Neural progenitor cell (in vitro differentiated cells): ENCODE results near the gene LEPR. TPM values are rescaled to one million over a fixed set of nuclear protein-coding genes. Genes with fewer than 3 reads are reported as not detected.

Experiments
- DNase-seq: peaks from one replicate; pipeline ENCODE4 v3.0.0-alpha.2; 2016; ENCODE audit warnings: low spot score
- H2AFZ ChIP-seq: fragments of 200-600 bp; sonication (generic); replicated peaks from 2 replicates; pipeline ENCODE4 v1.6.1; 2016; ENCODE audit warnings: antibody characterized with exemption
- H3F3A ChIP-seq: fragments of 200-600 bp; sonication (generic); 2 replicates; pipeline ENCODE4 v1.6.1; 2016; ENCODE audit warnings: antibody characterized with exemption, low read depth
- H3K27ac ChIP-seq: fragments of 200-600 bp; sonication (generic); 2 replicates; pipeline ENCODE4 v1.5.1; 2016; ENCODE audit warnings: mild to moderate bottlenecking
- H3K27me3 ChIP-seq: fragments of 200-600 bp; sonication (generic); 2 replicates; pipeline ENCODE4 v1.6.1; 2016; ENCODE audit warnings: mild to moderate bottlenecking, moderate library complexity
- H3K36me3 ChIP-seq: fragments of 200-600 bp; sonication (generic); 2 replicates; pipeline ENCODE4 v1.5.1; 2016
- H3K4me1 ChIP-seq: fragments of 200-600 bp; sonication (generic); 2 replicates; pipeline ENCODE4 v1.6.1; 2016; ENCODE audit warnings: mixed run types
- H3K4me2 ChIP-seq: fragments of 200-600 bp; sonication (generic); 2 replicates; pipeline ENCODE4 v1.6.1; 2016
- H3K4me3 ChIP-seq: fragments of 200-600 bp; sonication (generic); 2 replicates; pipeline ENCODE4 v1.5.1; 2016
- H3K79me2 ChIP-seq: fragments of 200-600 bp; sonication (generic); 2 replicates; pipeline ENCODE4 v1.6.1; 2016; ENCODE audit warnings: low read depth
- H3K9ac ChIP-seq: fragments of 200-600 bp; sonication (generic); 2 replicates; pipeline ENCODE4 v1.6.1; 2016
- H3K9me3 ChIP-seq: fragments of 200-600 bp; sonication (generic); 2 replicates; pipeline ENCODE4 v1.5.1; 2016; ENCODE audit warnings: low read depth
- H4K20me1 ChIP-seq: fragments of 200-600 bp; sonication (generic); 2 replicates; pipeline ENCODE4 v1.6.1; 2016; ENCODE audit warnings: low read depth
- H3K27ac Mint-ChIP-seq: 3 replicates; pipeline ENCODE4 v1.8.0; 2021; ENCODE audit warnings: mixed read lengths
- H3K27me3 Mint-ChIP-seq: 2 replicates; pipeline ENCODE4 v1.8.0; 2022; ENCODE audit warnings: low read depth, mild to moderate bottlenecking, inconsistent platforms, moderate library complexity, mixed read lengths; ENCODE audit not compliant: insufficient read depth
- H3K36me3 Mint-ChIP-seq: 3 replicates; pipeline ENCODE4 v1.8.0; 2021; ENCODE audit warnings: mixed read lengths
- H3K4me1 Mint-ChIP-seq: 3 replicates; pipeline ENCODE4 v1.8.0; 2021; ENCODE audit warnings: mixed read lengths
- H3K4me3 Mint-ChIP-seq: 3 replicates; pipeline ENCODE4 v1.8.0; 2021; ENCODE audit warnings: mild to moderate bottlenecking, moderate library complexity, mixed read lengths
- H3K9me3 Mint-ChIP-seq: 3 replicates; pipeline ENCODE4 v1.8.0; 2020; ENCODE audit warnings: mixed read lengths
- CTCF ChIP-seq: fragments of 200-600 bp; sonication (generic); IDR thresholded peaks from 2 replicates; pipeline ENCODE4 v1.5.1; 2017; ENCODE audit warnings: antibody characterized with exemption, mild to moderate bottlenecking
- EZH2 ChIP-seq: fragments of 200-600 bp; sonication (generic); IDR thresholded peaks from 2 replicates; pipeline ENCODE4 v1.6.1; 2017; ENCODE audit warnings: antibody characterized with exemption, mild to moderate bottlenecking, moderate library complexity
- EZH2phosphoT487 ChIP-seq: fragments of 200-600 bp; sonication (generic); IDR thresholded peaks from 2 replicates; pipeline ENCODE4 v1.6.1; 2017; ENCODE audit warnings: antibody characterized with exemption
- total RNA-seq: library from RNA; depleted of rRNA; stranded (reverse); fragments of >200 nt; gene quantifications from 2 replicates; pipeline ENCODE4 v1.2.3, GENCODE V29; 2015; ENCODE audit warnings: low replicate concordance

Gene LEPR
- total RNA-seq, 1 donor from 2014 or later: 15.2 TPM

DNA sequence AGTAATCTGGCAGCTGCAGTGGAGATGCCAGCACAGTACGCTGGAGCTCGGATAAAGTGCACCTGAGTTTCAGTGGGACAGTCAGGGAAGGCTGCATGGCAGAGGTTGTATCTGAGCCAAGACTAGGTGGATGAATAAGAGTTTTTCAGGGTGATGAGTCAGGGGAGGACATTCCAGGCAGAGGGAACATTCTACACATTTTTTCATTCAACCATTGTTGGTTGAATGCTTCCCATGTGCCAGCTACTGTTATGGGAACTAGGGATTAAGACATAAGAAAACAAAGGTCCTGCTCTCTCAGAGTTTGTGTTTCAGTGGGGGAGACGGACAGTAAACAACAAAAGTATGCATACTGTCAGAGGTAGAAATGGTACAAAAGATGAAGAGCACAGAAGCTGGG, 5.2 kb downstream of the LEPR start:
- H3K36me3 ChIP-seq: no peaks in the 10 kb centered on the region
- Mint-ChIP-seq H3K4me3 (no peak overlapping the region), H3K36me3 (peaks cover 25% of the 10 kb centered on the region), H3K9me3 (no peaks in the 10 kb centered on the region), H3K4me1 (peaks cover 6% of the 10 kb centered on the region), H3K27me3 (no peaks in the 10 kb centered on the region), H3K27ac (no peak overlapping the region)
- peaks cover 28% of the 10 kb centered on the region for H4K20me1 ChIP-seq
- H3K9me3 ChIP-seq: no peaks in the 10 kb centered on the region
- peaks cover 38% of the 10 kb centered on the region for H3K4me1 ChIP-seq
- peaks cover 47% of the 10 kb centered on the region for H3K79me2 ChIP-seq
- peaks cover 41% of the 10 kb centered on the region for H3F3A ChIP-seq
- peak overlapping the region; percentile 74 for H3K27ac ChIP-seq
- DNase-seq: peak; percentile 18
- no peak overlapping the region for H3K4me3 ChIP-seq
- no peak overlapping the region for H3K9ac ChIP-seq
- H3K4me2 ChIP-seq: no peak overlapping the region
- TF ChIP-seq EZH2phosphoT487: no peak
- no peak for TF ChIP-seq EZH2
- no peak for TF ChIP-seq CTCF
- no peaks in the 10 kb centered on the region for H3K27me3 ChIP-seq
- H2AFZ ChIP-seq: no peak overlapping the region

- Histone ChIP-seq H3K27ac (peak overlapping the region; percentile 33), H3K79me2 (peaks cover 16% of the 10 kb centered on the region), H3K9ac (no peak overlapping the region), H3K4me3 (no peak overlapping the region), H3F3A (peaks cover 39% of the 10 kb centered on the region), H3K9me3 (no peaks in the 10 kb centered on the region), H3K27me3 (no peaks in the 10 kb centered on the region), H4K20me1 (peaks cover 17% of the 10 kb centered on the region), H3K36me3 (no peaks in the 10 kb centered on the region), H2AFZ (no peak overlapping the region), H3K4me2 (peak overlapping the region; percentile 14), H3K4me1 (peaks cover 53% of the 10 kb centered on the region)
- TF ChIP-seq CTCF: no peak
- no peak for TF ChIP-seq EZH2
- no peak for TF ChIP-seq EZH2phosphoT487
- Mint-ChIP-seq H3K4me1 (peaks cover 12% of the 10 kb centered on the region), H3K36me3 (peaks cover 27% of the 10 kb centered on the region), H3K4me3 (no peak overlapping the region), H3K9me3 (no peaks in the 10 kb centered on the region), H3K27me3 (no peaks in the 10 kb centered on the region), H3K27ac (no peak overlapping the region)
- peak; percentile 40 for DNase-seq
Measured at GRCh38 chr1:65429078-65429477, 8.6 kb downstream of the LEPR start.

- TF ChIP-seq EZH2 (no peak), EZH2phosphoT487 (no peak), CTCF (no peak)
- Mint-ChIP-seq H3K4me3 (no peak overlapping the region), H3K27ac (no peak overlapping the region), H3K27me3 (no peaks in the 10 kb centered on the region), H3K36me3 (peaks cover 32% of the 10 kb centered on the region), H3K9me3 (no peaks in the 10 kb centered on the region), H3K4me1 (peaks cover 12% of the 10 kb centered on the region)
- no peak overlapping the region for H3K4me2 ChIP-seq
- H3K79me2 ChIP-seq: peaks cover 9% of the 10 kb centered on the region
- H3K27me3 ChIP-seq: no peaks in the 10 kb centered on the region
- no peak overlapping the region for H3K4me3 ChIP-seq
- peak overlapping the region; percentile 21 for H3K27ac ChIP-seq
- H2AFZ ChIP-seq: no peak overlapping the region
- no peaks in the 10 kb centered on the region for H3K9me3 ChIP-seq
- no peaks in the 10 kb centered on the region for H3K36me3 ChIP-seq
- peaks cover 53% of the 10 kb centered on the region for H3K4me1 ChIP-seq
- DNase-seq: no peak
- no peak overlapping the region for H3K9ac ChIP-seq
- H3F3A ChIP-seq: peaks cover 39% of the 10 kb centered on the region
- peaks cover 17% of the 10 kb centered on the region for H4K20me1 ChIP-seq
Measured at GRCh38 chr1:65429806-65430205, 9.3 kb downstream of the LEPR start.
